ENCODE data around the gene STAG3.
"Not testable (repeated sequence)": the region's sequence is repeated elsewhere in the genome, so short reads cannot be mapped to it uniquely, and the experiment has no call there.

STAG3 gene

GRCh38 chr7:100192969-100193368 lies 15.3 kb downstream of the STAG3 start:
- CTCF ChIA-PET: interaction anchor here (1.0 kb wide), 1 partner anchor 62 kb away, joined by 3 read pairs; no protein-coding TSS in a partner anchor
- TF ChIP-seq PKNOX1 (IDR thresholded peaks at IDR 0.05) (no peak), L3MBTL2 (conservative IDR thresholded peaks at IDR 0.05) (no peak), LEF1 (IDR thresholded peaks at IDR 0.05; ENCODE audit: borderline replicate concordance) (no peak), BHLHE40 (IDR thresholded peaks at IDR 0.05; ENCODE audit: borderline replicate concordance) (no peak)
- no peak for DNase-seq (ENCODE audit: extremely low spot score)
- POLR2A ChIA-PET: interaction anchor here (1.0 kb wide), 1 partner anchor 44 kb away, joined by 3 read pairs; the partner anchor contains the start of gene LAMTOR4

GRCh38 chr7:100195222-100195621 lies 17.5 kb downstream of the STAG3 start:
- TF ChIP-seq FOXM1 (IDR thresholded peaks at IDR 0.05; ENCODE audit: borderline replicate concordance) (no peak), TARDBP (IDR thresholded peaks at IDR 0.05) (no peak), CTBP1 (IDR thresholded peaks at IDR 0.05; ENCODE audit: borderline replicate concordance) (no peak), L3MBTL2 (conservative IDR thresholded peaks at IDR 0.05) (no peak), HDGF (IDR thresholded peaks at IDR 0.05; ENCODE audit: borderline replicate concordance) (no peak), PKNOX1 (IDR thresholded peaks at IDR 0.05) (no peak), FOXA1 (IDR thresholded peaks at IDR 0.05) (no peak), ARNT (IDR thresholded peaks at IDR 0.05) (no peak), SUZ12 (IDR thresholded peaks at IDR 0.05) (no peak), ZNF384 (IDR thresholded peaks at IDR 0.05) (no peak), ELF4 (IDR thresholded peaks at IDR 0.05) (no peak), NFRKB (IDR thresholded peaks at IDR 0.05) (no peak), SP1 (IDR thresholded peaks at IDR 0.05) (no peak), LEF1 (IDR thresholded peaks at IDR 0.05; ENCODE audit: borderline replicate concordance) (no peak)
- POLR2A ChIA-PET: interaction anchor here (0.9 kb wide), 1 partner anchor 47 kb away, joined by 3 read pairs; the partner anchor contains the start of gene LAMTOR4
- CTCF ChIA-PET: no interaction called here
- DNase-seq (ENCODE audit: extremely low spot score): no peak

- ChIA-PET CTCF (interaction anchor here (0.6 kb wide), 1 partner anchor 251 kb away, joined by 3 read pairs; no protein-coding TSS in a partner anchor), POLR2A (interaction anchor here (0.6 kb wide), 1 partner anchor 83 kb away, joined by 3 read pairs; no protein-coding TSS in a partner anchor)
- not testable (repeated sequence) for DNase-seq (ENCODE audit: extremely low spot score)
Observed at GRCh38 chr7:100195901-100196322, 18.2 kb downstream of the STAG3 start.

- no peak for DNase-seq (ENCODE audit: extremely low spot score)
- ChIA-PET CTCF (no interaction called here), POLR2A (no interaction called here)
- TF ChIP-seq ARNT (IDR thresholded peaks at IDR 0.05) (no peak), CTBP1 (IDR thresholded peaks at IDR 0.05; ENCODE audit: borderline replicate concordance) (no peak), BHLHE40 (IDR thresholded peaks at IDR 0.05; ENCODE audit: borderline replicate concordance) (no peak), PKNOX1 (IDR thresholded peaks at IDR 0.05) (no peak), FOXM1 (IDR thresholded peaks at IDR 0.05; ENCODE audit: borderline replicate concordance) (no peak), L3MBTL2 (conservative IDR thresholded peaks at IDR 0.05) (no peak), SP1 (IDR thresholded peaks at IDR 0.05) (no peak), FOXA1 (IDR thresholded peaks at IDR 0.05) (no peak), FOXK2 (IDR thresholded peaks at IDR 0.05) (no peak), TARDBP (IDR thresholded peaks at IDR 0.05) (no peak), ZNF384 (IDR thresholded peaks at IDR 0.05) (no peak), HDGF (IDR thresholded peaks at IDR 0.05; ENCODE audit: borderline replicate concordance) (no peak), ELF4 (IDR thresholded peaks at IDR 0.05) (no peak), LEF1 (IDR thresholded peaks at IDR 0.05; ENCODE audit: borderline replicate concordance) (no peak), SUZ12 (IDR thresholded peaks at IDR 0.05) (no peak), NFRKB (IDR thresholded peaks at IDR 0.05) (no peak)
Observed at GRCh38 chr7:100198266-100198665, 20.5 kb downstream of the STAG3 start.

GRCh38 chr7:100200693-100201092 lies 23.0 kb downstream of the STAG3 start:
- ChIA-PET POLR2A (interaction anchor here (1.5 kb wide), 1 partner anchor 11 kb away, joined by 3 read pairs; no protein-coding TSS in a partner anchor), CTCF (no interaction called here)
- DNase-seq (ENCODE audit: extremely low spot score): no peak
- no peak for TF ChIP-seq LEF1 (IDR thresholded peaks at IDR 0.05; ENCODE audit: borderline replicate concordance)
- no peak for TF ChIP-seq BHLHE40 (IDR thresholded peaks at IDR 0.05; ENCODE audit: borderline replicate concordance)
- TF ChIP-seq NFRKB (IDR thresholded peaks at IDR 0.05): no peak
- no peak for TF ChIP-seq FOXM1 (IDR thresholded peaks at IDR 0.05; ENCODE audit: borderline replicate concordance)
- TF ChIP-seq ARNT (IDR thresholded peaks at IDR 0.05): no peak
- TF ChIP-seq TARDBP (IDR thresholded peaks at IDR 0.05): no peak
- TF ChIP-seq SP1 (IDR thresholded peaks at IDR 0.05): no peak
- no peak for TF ChIP-seq L3MBTL2 (conservative IDR thresholded peaks at IDR 0.05)
- no peak for TF ChIP-seq ZNF384 (IDR thresholded peaks at IDR 0.05)
- TF ChIP-seq HDGF (IDR thresholded peaks at IDR 0.05; ENCODE audit: borderline replicate concordance): no peak
- no peak for TF ChIP-seq FOXK2 (IDR thresholded peaks at IDR 0.05)
- TF ChIP-seq SUZ12 (IDR thresholded peaks at IDR 0.05): no peak
- TF ChIP-seq PKNOX1 (IDR thresholded peaks at IDR 0.05): no peak
- no peak for TF ChIP-seq ELF4 (IDR thresholded peaks at IDR 0.05)
- no peak for TF ChIP-seq CTBP1 (IDR thresholded peaks at IDR 0.05; ENCODE audit: borderline replicate concordance)
- no peak for TF ChIP-seq FOXA1 (IDR thresholded peaks at IDR 0.05)

- POLR2A ChIA-PET: no interaction called here
- TF ChIP-seq NFRKB (IDR thresholded peaks at IDR 0.05): no peak
- TF ChIP-seq ARNT (IDR thresholded peaks at IDR 0.05): no peak
- no peak for TF ChIP-seq ELF4 (IDR thresholded peaks at IDR 0.05)
- no peak for TF ChIP-seq CTBP1 (IDR thresholded peaks at IDR 0.05; ENCODE audit: borderline replicate concordance)
- CTCF ChIA-PET: no interaction called here
- no peak for DNase-seq (ENCODE audit: extremely low spot score)
Observed at GRCh38 chr7:100204454-100204853, 26.7 kb downstream of the STAG3 start.
